H1 (cell line): Measurements from ENCODE around the gene MFAP4. TPM values are rescaled to one million over a fixed set of nuclear protein-coding genes. Genes with fewer than 3 reads are reported as not detected.

Source experiments
- CTCF ChIA-PET: fragments of 300-600 bp; sonication (Branson Sonifier 250); formaldehyde crosslinking; loops from one replicate; lab custom pipeline; 2021; ENCODE audit not compliant: partially characterized antibody; lab: Charles Lee
- POLR2A ChIA-PET: fragments of 300-600 bp; sonication (Branson Sonifier 250); formaldehyde crosslinking; loops from one replicate; lab custom pipeline; 2021; ENCODE audit warnings: inconsistent platforms; ENCODE audit not compliant: partially characterized antibody; lab: Charles Lee
- DNase-seq, 2 experiments: peaks; one replicate each; pipeline versions ENCODE4 v3.0.0 to v3.0.0-alpha.2; 2010 to 2022; ENCODE audit warnings: low spot score in 2 of 2, low read depth in 1 of 2, mixed read lengths in 1 of 2
- FAIRE-seq: peaks from 2 replicates; lab custom pipeline; 2011; peaks lifted over from hg19 to GRCh38; lab: Jason Lieb, UNC
- H2AFZ ChIP-seq: 2 replicates; pipeline ENCODE4 v1.8.1; 2012; ENCODE audit warnings: low read length, inconsistent platforms
- H2AK5ac ChIP-seq: 2 replicates; pipeline ENCODE4 v1.6.1; 2013; ENCODE audit warnings: low read depth, low read length
- H2BK120ac ChIP-seq: replicated peaks from 2 replicates; pipeline ENCODE3; 2013; ENCODE audit warnings: low read depth, low read length, inconsistent platforms
- H2BK12ac ChIP-seq: 2 replicates; pipeline ENCODE4 v1.6.1; 2013; ENCODE audit warnings: low read depth, low read length
- H2BK15ac ChIP-seq: 2 replicates; pipeline ENCODE4 v1.6.1; 2013; ENCODE audit warnings: low read length
- H2BK20ac ChIP-seq: 2 replicates; pipeline ENCODE4 v1.6.1; 2013; ENCODE audit warnings: low read length
- H2BK5ac ChIP-seq: 2 replicates; pipeline ENCODE4 v1.6.1; 2013; ENCODE audit warnings: low read depth, low read length
- H3K14ac ChIP-seq: 2 replicates; pipeline ENCODE4 v1.6.1; 2013; ENCODE audit warnings: inconsistent platforms; ENCODE audit not compliant: insufficient read length
- H3K18ac ChIP-seq: 2 replicates; pipeline ENCODE4 v1.6.1; 2013; ENCODE audit warnings: low read length; ENCODE audit errors: extremely low read depth
- H3K23ac ChIP-seq: 2 replicates; pipeline ENCODE4 v1.6.1; 2013; ENCODE audit warnings: inconsistent platforms; ENCODE audit not compliant: insufficient read length
- H3K23me2 ChIP-seq: 2 replicates; pipeline ENCODE4 v1.6.1; 2013; ENCODE audit warnings: low read depth, low read length
- H3K27ac ChIP-seq: 2 replicates; pipeline ENCODE4 v1.6.1; 2011; ENCODE audit warnings: low read depth, low read length, inconsistent platforms
- H3K27me3 ChIP-seq, 4 experiments: replicated peaks in 1 of 4; 1 replicate in 1 of 4; 2 replicates in 3 of 4; pipeline versions ENCODE4 v1.6.1 to v1.8.1; 2011 to 2013; ENCODE audit warnings: low read length in 3 of 4, mild to moderate bottlenecking in 3 of 4, inconsistent platforms in 2 of 4, mixed read lengths in 2 of 4, moderate library complexity in 1 of 4; ENCODE audit not compliant: control insufficient read depth in 3 of 4, insufficient read depth in 3 of 4; ENCODE audit errors: extremely low read depth in 1 of 4
- H3K36me3 ChIP-seq, 4 experiments: 2 replicates each; pipeline versions ENCODE4 v1.6.1 to v1.8.1; 2011 to 2013; ENCODE audit warnings: mild to moderate bottlenecking in 4 of 4, low read length in 3 of 4, moderate library complexity in 2 of 4, control low read depth in 1 of 4, inconsistent platforms in 1 of 4; ENCODE audit not compliant: insufficient read depth in 4 of 4, control insufficient read depth in 2 of 4
- H3K4ac ChIP-seq: replicated peaks from 2 replicates; pipeline ENCODE3; 2013; ENCODE audit warnings: low read length, low read depth, mixed read lengths, inconsistent platforms; ENCODE audit not compliant: insufficient read length
- H3K4me1 ChIP-seq, 4 experiments: replicated peaks in 1 of 4; 1 replicate in 1 of 4; 2 replicates in 3 of 4; pipeline versions ENCODE4 v1.6.1 to v1.8.1; 2011 to 2013; ENCODE audit warnings: low read length in 3 of 4, inconsistent platforms in 2 of 4, mixed read lengths in 1 of 4; ENCODE audit not compliant: insufficient read depth in 4 of 4, control insufficient read depth in 3 of 4
- H3K4me2 ChIP-seq, 2 experiments: 2 replicates each; pipeline versions ENCODE4 v1.6.1 to v1.8.1; 2011 to 2013; ENCODE audit warnings: low read depth in 2 of 2, low read length in 2 of 2, control low read depth in 1 of 2, inconsistent platforms in 1 of 2, mild to moderate bottlenecking in 1 of 2; ENCODE audit not compliant: insufficient read depth in 1 of 2
- H3K4me3 ChIP-seq, 4 experiments: fragments of 200-600, 300-600 bp in 1 of 4; sonication (generic), shearing (Covaris generic), sonication (Bioruptor Twin) in 1 of 4; 2 replicates each; pipeline versions ENCODE4 v1.5.1 to v1.8.1; 2011 to 2016; ENCODE audit warnings: low read length in 4 of 4, low read depth in 3 of 4, control low read depth in 2 of 4, inconsistent platforms in 2 of 4, mild to moderate bottlenecking in 2 of 4, mixed read lengths in 1 of 4, moderate library complexity in 1 of 4; ENCODE audit not compliant: insufficient read depth in 2 of 4; ENCODE audit errors: extremely low read depth in 1 of 4
- H3K56ac ChIP-seq: replicated peaks from 2 replicates; pipeline ENCODE3; 2013; ENCODE audit warnings: low read depth, mild to moderate bottlenecking, mixed read lengths, low read length, inconsistent platforms; ENCODE audit not compliant: insufficient read length
- H3K79me1 ChIP-seq: 2 replicates; pipeline ENCODE4 v1.6.1; 2013; ENCODE audit warnings: low read depth, low read length, control low read depth
- H3K79me2 ChIP-seq, 2 experiments: 2 replicates each; pipeline versions ENCODE4 v1.6.1 to v1.8.1; 2012 to 2013; ENCODE audit warnings: low read length in 2 of 2, mild to moderate bottlenecking in 2 of 2, inconsistent platforms in 1 of 2; ENCODE audit not compliant: insufficient read depth in 2 of 2, control insufficient read depth in 1 of 2
- H3K9ac ChIP-seq, 4 experiments: replicated peaks in 1 of 4; 1 replicate in 1 of 4; 2 replicates in 3 of 4; pipeline versions ENCODE4 v1.6.1 to v1.8.1; 2011 to 2013; ENCODE audit warnings: low read depth in 3 of 4, low read length in 3 of 4, control low read depth in 2 of 4, mild to moderate bottlenecking in 2 of 4, moderate library complexity in 2 of 4, inconsistent platforms in 1 of 4; ENCODE audit errors: extremely low read depth in 1 of 4
- H3K9me3 ChIP-seq, 2 experiments: 2 replicates each; pipeline versions ENCODE4 v1.6.1 to v1.8.1; 2012 to 2013; ENCODE audit warnings: mild to moderate bottlenecking in 2 of 2, moderate library complexity in 2 of 2, control low read depth in 1 of 2, inconsistent platforms in 1 of 2, low read depth in 1 of 2, low read length in 1 of 2, mixed read lengths in 1 of 2; ENCODE audit not compliant: insufficient read depth in 2 of 2
- H4K20me1 ChIP-seq, 2 experiments: replicated peaks in 1 of 2; 2 replicates each; pipeline versions ENCODE3 to v1.8.1; 2011 to 2013; ENCODE audit warnings: inconsistent platforms in 2 of 2, low read length in 2 of 2, mild to moderate bottlenecking in 1 of 2; ENCODE audit not compliant: insufficient read depth in 2 of 2, control insufficient read depth in 1 of 2
- H4K5ac ChIP-seq: 2 replicates; pipeline ENCODE4 v1.6.1; 2013; ENCODE audit warnings: low read length, low read depth, mixed read lengths, inconsistent platforms; ENCODE audit not compliant: insufficient read length
- H4K8ac ChIP-seq: 2 replicates; pipeline ENCODE4 v1.8.0; 2013; ENCODE audit warnings: mild to moderate bottlenecking, moderate library complexity, low read length, inconsistent platforms; ENCODE audit not compliant: insufficient read depth; ENCODE audit errors: extremely low read depth
- H4K91ac ChIP-seq: replicated peaks from 2 replicates; pipeline ENCODE3; 2013; ENCODE audit warnings: low read length, mixed read lengths, inconsistent platforms; ENCODE audit not compliant: insufficient read length
- CBX5 ChIP-seq: fragments of 300-800, 300-1000 bp; sonication (generic); IDR thresholded peaks from 2 replicates; pipeline ENCODE4 v1.7.1; 2016; ENCODE audit warnings: antibody characterized with exemption, low read length, low read depth
- CHD1 ChIP-seq: IDR thresholded peaks from 2 replicates; pipeline ENCODE4 v1.6.1; 2012; ENCODE audit warnings: low read depth, low read length, improper control_type of control experiment
- CREB1 ChIP-seq: IDR thresholded peaks from 2 replicates; pipeline ENCODE4 v1.6.1; 2012; ENCODE audit warnings: inconsistent platforms
- GABPA ChIP-seq: IDR thresholded peaks from 2 replicates; pipeline ENCODE4 v1.6.1; 2011; ENCODE audit warnings: mild to moderate bottlenecking, low read length, moderate library complexity, borderline replicate concordance; ENCODE audit not compliant: insufficient read depth
- RNF2 ChIP-seq: fragments of 200-900, 300-1000 bp; sonication (generic); IDR thresholded peaks from 2 replicates; pipeline ENCODE4 v1.7.1; 2016; ENCODE audit warnings: borderline replicate concordance, low read depth, mild to moderate bottlenecking, antibody characterized with exemption, low read length; ENCODE audit not compliant: poor library complexity, severe bottlenecking; ENCODE audit errors: missing control alignments
- TCF12 ChIP-seq: IDR thresholded peaks from 2 replicates; pipeline ENCODE4 v1.6.1; 2011; ENCODE audit warnings: low read depth, mild to moderate bottlenecking, low read length
- USF2 ChIP-seq: IDR thresholded peaks from 2 replicates; pipeline ENCODE4 v1.6.1; 2011; ENCODE audit warnings: low read length, improper control_type of control experiment
- WGBS, 2 experiments: shearing (Covaris generic) in 1 of 2; methylation state at CpG; one replicate each; pipeline versions ENCODE4 v1.1.6 to v1.1.7; 2013 to 2015; ENCODE audit warnings: low lambda C conversion rate in 2 of 2, mixed read lengths in 2 of 2, inconsistent platforms in 1 of 2, low coverage in 1 of 2, missing lambda C conversion rate in 1 of 2; ENCODE audit not compliant: insufficient replicate concordance in 2 of 2, insufficient coverage in 1 of 2, insufficient read length in 1 of 2; ENCODE audit errors: extremely low coverage in 1 of 2, missing lambda C conversion rate in 1 of 2; 5-methylcytosine and 5-hydroxymethylcytosine counted together
- polyA plus RNA-seq, 7 experiments: library from polyadenylated mRNA; depleted of rRNA in 3 of 7; stranded (reverse) in 5 of 7; unstranded in 2 of 7; fragments of >200 nt in 5 of 7; fragments of 200-250 nt in 2 of 7; gene quantifications; 1 replicate in 5 of 7; 2 replicates in 1 of 7; 4 replicates in 1 of 7; pipeline versions ENCODE4 v1.2.1 to v1.2.3, GENCODE V29; 2011 to 2013; ENCODE audit warnings: missing spikeins in 2 of 7, mixed read lengths in 2 of 7
- total RNA-seq: library from RNA; stranded (reverse); fragmentation: NEBNext Ultra II Directional; extraction: Animal tissue kit (Norgen Biotek cat#: 25700); gene quantifications from 2 replicates; pipeline ENCODE4 v1.2.1, GENCODE V29; 2021

Gene MFAP4
- total and polyA plus RNA-seq, 2 of the 8 experiments (the other 6 are each of a cell fraction or from before 2014, with no cell fraction given) = 3.1 to 3.6 TPM

- Histone ChIP-seq H3K27me3 (peaks cover 0 to 4% (median 0%) of the 10 kb centered on the region in 4 experiments; a peak in 1 of 7 replicates), H3K79me2 (no peaks in the 10 kb centered on the region), H3K27ac (no peak overlapping the region), H2BK5ac (no peak overlapping the region), H2AK5ac (no peak overlapping the region), H3K14ac (no peak overlapping the region), H3K4me3 (no peak overlapping the region), H4K5ac (no peak overlapping the region), H4K91ac (no peak overlapping the region), H3K9ac (no peak overlapping the region), H3K9me3 (no peaks in the 10 kb centered on the region), H2AFZ (no peak overlapping the region), H3K18ac (no peak overlapping the region), H3K4me1 (peaks cover 0 to 13% (median 6%) of the 10 kb centered on the region in 4 experiments; a peak in 4 of 7 replicates), H2BK15ac (no peak overlapping the region), H3K4ac (no peak overlapping the region), H3K23me2 (peaks cover 7% of the 10 kb centered on the region; the same call in 1 of the 2 replicates), H3K56ac (no peak overlapping the region), H3K79me1 (no peaks in the 10 kb centered on the region), H2BK12ac (no peak overlapping the region), H3K4me2 (no peak overlapping the region), H2BK20ac (no peak overlapping the region), H3K36me3 (no peaks in the 10 kb centered on the region), H3K23ac (no peak overlapping the region), H4K20me1 (peaks cover 0 to 1% of the 10 kb centered on the region in 2 experiments), H4K8ac (no peak overlapping the region), H2BK120ac (no peak overlapping the region)
- POLR2A ChIA-PET = interaction anchor here (1.2 to 1.6 kb wide), 2 partner anchors 23 to 39 kb away, joined by 3 to 5 read pairs; no protein-coding TSS in a partner anchor
- 92% methylated on average over 2 of the region's 2 CpGs; no CpG with 5 or more reads in 1 of the 2 experiments for WGBS, 2 experiments
- CTCF ChIA-PET = interaction anchor here (0.7 to 1.7 kb wide), 5 partner anchors 11 to 344 kb away, joined by 3 to 6 read pairs (median 3); no protein-coding TSS in a partner anchor
- FAIRE-seq = no peak
- TF ChIP-seq TCF12 = no peak
- TF ChIP-seq USF2 = no peak
- TF ChIP-seq GABPA = no peak
- TF ChIP-seq CREB1 = no peak
- TF ChIP-seq RNF2 = no peak
- no peak for TF ChIP-seq CBX5
- TF ChIP-seq CHD1 = no peak
- DNase-seq = no peak
These were observed 21.3 kb upstream of the MFAP4 start for GRCh38 chr17:19408346-19408710.
